Measurements from ENCODE around the gene KCTD11.
A peak's percentile ranks its signal among the peaks of the same experiment; 100 is the strongest.

KCTD11 gene

DNA sequence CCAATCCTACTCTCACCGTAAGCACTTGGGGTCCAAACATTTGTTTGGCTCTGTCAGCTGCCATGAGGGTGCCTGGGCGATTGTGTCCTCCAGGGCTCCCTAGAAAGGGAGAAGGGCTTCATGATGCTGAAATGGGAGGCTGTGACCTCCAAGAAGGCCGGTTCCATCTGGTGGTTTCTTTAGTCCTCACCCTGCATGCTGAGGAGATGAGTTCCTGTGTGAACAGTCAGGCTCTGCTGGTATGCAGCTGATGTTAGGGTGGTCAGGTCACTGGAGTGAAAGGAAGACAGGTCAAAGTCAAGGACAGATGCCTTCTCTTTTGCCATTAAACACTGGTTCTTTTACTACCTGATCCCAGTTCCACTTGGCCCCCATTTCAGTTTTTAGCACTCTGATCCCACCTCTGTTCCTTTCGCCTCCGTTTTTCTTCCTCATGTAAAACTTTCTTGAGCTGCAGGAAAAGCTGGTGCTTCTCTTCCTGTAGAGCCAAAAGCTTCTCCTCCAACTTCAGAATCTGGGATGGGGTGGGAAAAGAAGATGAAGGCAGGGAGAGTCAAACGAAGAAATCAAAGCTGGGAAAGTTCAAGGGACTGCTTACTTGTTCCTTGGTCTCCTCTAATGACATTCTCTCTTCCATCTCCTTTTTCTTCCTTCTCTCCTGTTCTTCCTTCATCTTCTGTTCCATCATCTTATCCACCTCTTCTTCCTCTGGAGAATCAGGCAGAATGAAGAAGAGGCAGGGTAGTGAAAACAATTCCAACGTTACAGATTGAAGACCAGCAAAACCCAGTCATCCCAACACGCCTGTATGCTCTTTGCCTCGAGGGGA lies 37.9 kb upstream of the KCTD11 start:
- H3K9me3 ChIP-seq (ENCODE audit: insufficient read depth, low read depth, low read length): no peaks in the 10 kb centered on the region
- H3K4me3 ChIP-seq (ENCODE audit: low read length): peak overlapping the region; percentile 82
- peaks cover 76% of the 10 kb centered on the region for H3K36me3 ChIP-seq (ENCODE audit: insufficient read depth, low read length)
- H3K9ac ChIP-seq (ENCODE audit: low read depth, low read length): peak overlapping the region; percentile 80
- peak overlapping the region; percentile 93; the same call in 1 of the 2 replicates for H3K27ac ChIP-seq (ENCODE audit: low read depth, low read length)
- no peaks in the 10 kb centered on the region for H3K27me3 ChIP-seq (ENCODE audit: insufficient read depth, low read length)
- WGBS: 54% methylated on average over 8 of the region's 9 CpGs
- H3K4me1 ChIP-seq (ENCODE audit: insufficient read depth, low read length): 0 out of 2 replicates have a peak, but pooled peaks cover 4% of the 10 kb centered on the region

DNA sequence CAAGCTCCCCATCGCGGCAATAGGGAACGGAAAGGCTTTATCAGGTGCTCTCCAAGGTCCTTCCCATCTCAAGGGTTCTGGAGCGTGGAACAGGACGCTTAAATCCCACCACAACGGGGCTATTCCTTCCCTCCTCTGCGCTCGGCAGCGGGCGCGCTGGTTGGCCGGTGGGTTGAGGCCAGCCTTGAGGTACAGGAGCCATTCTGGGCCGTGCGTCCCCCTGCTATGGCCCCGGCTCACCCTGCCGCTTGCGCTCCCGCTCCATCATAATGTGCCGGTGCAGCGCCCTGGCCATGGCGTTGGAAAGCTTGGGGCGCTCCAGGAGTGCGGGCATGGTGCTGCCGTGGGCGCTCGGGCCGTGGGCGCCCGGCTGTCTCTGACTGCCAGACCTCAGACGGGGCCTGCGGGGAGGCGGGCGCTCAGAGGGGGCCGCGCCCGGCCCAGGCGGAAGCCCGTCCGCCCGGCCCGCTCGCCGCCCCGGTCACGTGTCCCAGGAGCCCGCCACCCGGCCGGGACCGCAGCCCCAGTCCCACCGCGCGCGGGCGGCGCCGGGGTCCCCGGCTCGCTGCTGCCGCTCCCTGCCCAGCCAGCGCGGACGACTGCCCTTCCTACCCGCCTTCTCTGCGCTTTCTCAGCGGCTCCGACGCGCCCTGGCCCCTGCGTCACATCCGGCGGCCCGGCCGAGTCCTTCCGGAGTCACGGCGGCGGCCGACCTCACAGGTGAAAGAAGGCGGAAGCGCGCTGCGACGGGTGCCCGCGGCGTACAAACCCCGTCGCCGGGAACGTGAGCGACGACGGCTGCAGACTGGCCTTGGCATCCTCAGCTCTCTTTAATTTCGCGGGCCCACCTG lies 37.0 kb upstream of the KCTD11 start, which contains the start of gene GPS2:
Gene GPS2, minus strand, starts transcription at position 642 of the 851 bp plus-strand sequence. Its CDS starts 308 bp downstream, at position 334.
- no peaks in the 10 kb centered on the region for H3K9me3 ChIP-seq (ENCODE audit: insufficient read depth, low read depth, low read length)
- H3K4me3 ChIP-seq (ENCODE audit: low read length): peak within 1 kb of the TSS; percentile 82
- H3K27me3 ChIP-seq (ENCODE audit: insufficient read depth, low read length): no peaks in the 10 kb centered on the region
- WGBS: under 1% methylated on average over 95 of the region's 95 CpGs
- peak within 1 kb of the TSS; percentile 80 for H3K9ac ChIP-seq (ENCODE audit: low read depth, low read length)
- H3K27ac ChIP-seq (ENCODE audit: low read depth, low read length): peak within 1 kb of the TSS; percentile 93
- H3K36me3 ChIP-seq (ENCODE audit: insufficient read depth, low read length): peaks cover 69% of the 10 kb centered on the region
- H3K4me1 ChIP-seq (ENCODE audit: insufficient read depth, low read length): 0 out of 2 replicates have a peak, but pooled peaks cover 4% of the 10 kb centered on the region

DNA sequence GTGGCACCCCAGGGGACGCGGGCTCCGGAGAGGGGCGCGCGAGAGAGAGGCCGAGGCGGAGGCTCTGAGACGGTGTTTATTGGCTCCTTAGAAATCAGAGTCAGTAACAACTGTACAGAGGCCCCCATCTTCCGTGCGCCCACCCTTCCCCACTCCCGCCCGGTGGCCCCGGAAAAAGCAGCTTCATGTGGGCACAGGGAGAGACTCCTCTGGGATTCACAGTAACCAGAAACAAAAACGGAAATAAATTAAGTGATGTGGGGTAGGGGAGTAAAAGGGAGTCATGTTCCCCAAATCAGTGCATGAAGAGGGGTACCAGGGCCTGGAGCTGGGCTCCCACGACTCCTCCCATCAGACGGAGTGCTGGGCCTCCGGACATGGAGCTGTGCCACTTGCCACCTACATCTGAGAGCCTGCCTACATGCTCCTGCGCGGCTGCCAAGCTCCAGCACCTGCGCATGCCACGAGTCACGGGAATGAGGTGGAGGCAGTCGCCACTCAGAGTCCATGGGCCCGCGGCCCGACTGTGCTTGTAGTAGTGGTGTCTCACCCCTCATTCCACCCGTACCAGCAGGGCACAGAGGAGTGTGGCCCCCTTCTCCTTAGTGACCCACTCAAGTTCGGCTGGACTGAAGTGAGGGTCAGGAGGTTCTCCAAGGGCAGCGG lies 36.3 kb upstream of the KCTD11 start:
- H3K4me3 ChIP-seq (ENCODE audit: low read length): peak overlapping the region; percentile 82
- H3K27me3 ChIP-seq (ENCODE audit: insufficient read depth, low read length): no peaks in the 10 kb centered on the region
- peaks cover 69% of the 10 kb centered on the region for H3K36me3 ChIP-seq (ENCODE audit: insufficient read depth, low read length)
- H3K9ac ChIP-seq (ENCODE audit: low read depth, low read length): peak overlapping the region; percentile 80
- WGBS: 55% methylated on average over 30 of the region's 30 CpGs
- H3K27ac ChIP-seq (ENCODE audit: low read depth, low read length): peak overlapping the region; percentile 93
- 0 out of 2 replicates have a peak, but pooled peaks cover 4% of the 10 kb centered on the region for H3K4me1 ChIP-seq (ENCODE audit: insufficient read depth, low read length)
- H3K9me3 ChIP-seq (ENCODE audit: insufficient read depth, low read depth, low read length): no peaks in the 10 kb centered on the region

DNA sequence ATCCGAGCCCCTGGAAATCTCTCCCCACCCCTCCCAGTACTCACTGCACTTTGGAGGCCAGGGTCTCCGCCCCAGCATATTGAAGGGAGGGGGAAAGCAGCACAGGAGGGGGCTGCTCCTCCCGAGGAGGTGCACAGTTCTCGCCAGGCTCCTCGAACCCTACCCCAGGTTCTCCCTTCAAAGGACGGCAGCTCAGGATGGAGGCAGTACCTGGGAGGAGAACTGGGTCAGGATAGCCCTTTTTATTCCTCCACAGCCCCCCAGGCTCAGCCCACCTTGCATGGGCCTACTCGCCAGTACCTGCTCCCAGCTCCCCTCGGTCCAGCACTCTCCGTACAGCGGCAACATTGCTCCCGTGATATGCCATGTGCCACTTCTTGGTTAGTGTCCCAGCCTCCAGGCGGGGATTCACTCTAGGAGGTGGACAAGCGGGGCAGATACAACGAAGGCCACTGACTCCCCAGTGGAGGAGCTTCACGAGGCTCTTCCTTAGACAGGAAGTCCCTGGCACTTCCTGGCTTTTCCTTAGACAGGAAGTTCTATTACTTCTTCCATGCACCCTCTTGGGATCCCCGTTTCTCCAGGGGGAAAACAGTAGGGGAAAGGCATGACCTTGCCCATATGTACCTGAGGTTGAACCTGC lies 34.7 kb upstream of the KCTD11 start:
- Histone ChIP-seq H3K4me1 (ENCODE audit: insufficient read depth, low read length) (0 out of 2 replicates have a peak, but pooled peaks cover 4% of the 10 kb centered on the region), H3K9ac (ENCODE audit: low read depth, low read length) (no peak overlapping the region), H3K4me3 (ENCODE audit: low read length) (no peak overlapping the region), H3K9me3 (ENCODE audit: insufficient read depth, low read depth, low read length) (no peaks in the 10 kb centered on the region), H3K27me3 (ENCODE audit: insufficient read depth, low read length) (no peaks in the 10 kb centered on the region), H3K36me3 (ENCODE audit: insufficient read depth, low read length) (peaks cover 72% of the 10 kb centered on the region), H3K27ac (ENCODE audit: low read depth, low read length) (no peak overlapping the region)
- WGBS: 93% methylated on average over 14 of the region's 16 CpGs

DNA sequence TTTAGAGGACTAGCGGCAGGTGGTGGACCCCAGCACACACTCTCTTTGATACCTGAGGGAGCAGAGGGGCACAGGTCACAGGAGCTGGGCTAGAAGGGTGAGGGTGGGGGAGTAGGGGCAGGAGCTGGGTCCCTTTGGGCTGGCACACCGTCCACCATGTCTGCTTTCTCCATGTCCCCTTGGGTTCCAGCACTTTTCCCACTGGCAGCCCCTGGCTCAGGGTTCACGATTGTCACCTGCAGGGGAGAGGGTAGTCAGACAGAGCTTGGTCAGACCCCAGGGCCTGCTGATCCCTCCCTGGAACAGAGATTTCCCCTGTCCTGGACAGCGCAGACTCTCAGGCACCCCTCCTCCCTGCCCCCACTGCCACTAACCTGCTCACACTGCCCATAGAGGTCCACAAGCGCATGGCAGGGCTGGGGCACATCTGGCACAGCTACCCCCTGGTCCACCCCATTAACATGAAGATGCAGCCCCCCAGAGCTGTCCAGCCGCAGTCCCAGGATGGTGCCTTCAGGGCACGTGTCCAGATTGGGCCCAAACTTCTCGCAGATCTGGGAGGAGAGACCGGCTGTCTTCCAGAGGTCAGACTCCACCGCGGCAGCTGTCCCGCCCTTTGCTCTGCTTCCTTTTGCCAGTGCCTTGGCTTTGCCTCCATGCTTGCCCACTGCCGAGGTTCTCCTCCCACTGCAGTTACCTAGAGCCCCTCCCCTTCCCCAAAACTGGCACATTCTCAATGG lies 33.7 kb upstream of the KCTD11 start:
- Histone ChIP-seq H3K9me3 (ENCODE audit: insufficient read depth, low read depth, low read length) (no peaks in the 10 kb centered on the region), H3K36me3 (ENCODE audit: insufficient read depth, low read length) (peaks cover 72% of the 10 kb centered on the region), H3K27ac (ENCODE audit: low read depth, low read length) (no peak overlapping the region), H3K27me3 (ENCODE audit: insufficient read depth, low read length) (no peaks in the 10 kb centered on the region), H3K9ac (ENCODE audit: low read depth, low read length) (no peak overlapping the region), H3K4me3 (ENCODE audit: low read length) (no peak overlapping the region), H3K4me1 (ENCODE audit: insufficient read depth, low read length) (0 out of 2 replicates have a peak, but pooled peaks cover 4% of the 10 kb centered on the region)
- WGBS: 96% methylated on average over 13 of the region's 13 CpGs

DNA sequence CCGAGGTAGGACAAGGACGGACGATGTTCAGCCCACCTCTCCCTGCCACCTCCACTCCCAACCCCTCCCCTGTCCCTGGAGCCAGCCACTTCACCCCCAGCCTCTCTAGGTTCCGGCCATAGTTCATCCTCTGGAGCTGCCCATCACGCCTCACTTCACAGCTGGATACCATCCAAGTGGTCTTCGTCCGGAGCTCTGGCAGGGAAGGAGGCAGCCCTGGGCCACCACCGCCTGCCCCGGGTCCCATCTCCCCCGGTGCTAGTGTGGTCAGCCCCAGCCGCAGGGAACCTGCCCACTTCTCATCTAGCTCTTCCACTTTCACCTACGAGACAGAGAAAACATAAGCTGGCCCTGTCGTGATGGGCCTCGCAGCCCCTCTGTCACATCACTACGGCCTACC lies 30.5 kb upstream of the KCTD11 start:
- Histone ChIP-seq H3K9ac (ENCODE audit: low read depth, low read length) (no peak overlapping the region), H3K27ac (ENCODE audit: low read depth, low read length) (no peak overlapping the region), H3K4me1 (ENCODE audit: insufficient read depth, low read length) (no peaks in the 10 kb centered on the region), H3K9me3 (ENCODE audit: insufficient read depth, low read depth, low read length) (no peaks in the 10 kb centered on the region), H3K27me3 (ENCODE audit: insufficient read depth, low read length) (no peaks in the 10 kb centered on the region), H3K4me3 (ENCODE audit: low read length) (no peak overlapping the region), H3K36me3 (ENCODE audit: insufficient read depth, low read length) (peaks cover 86% of the 10 kb centered on the region)
- 93% methylated on average over 15 of the region's 15 CpGs for WGBS

DNA sequence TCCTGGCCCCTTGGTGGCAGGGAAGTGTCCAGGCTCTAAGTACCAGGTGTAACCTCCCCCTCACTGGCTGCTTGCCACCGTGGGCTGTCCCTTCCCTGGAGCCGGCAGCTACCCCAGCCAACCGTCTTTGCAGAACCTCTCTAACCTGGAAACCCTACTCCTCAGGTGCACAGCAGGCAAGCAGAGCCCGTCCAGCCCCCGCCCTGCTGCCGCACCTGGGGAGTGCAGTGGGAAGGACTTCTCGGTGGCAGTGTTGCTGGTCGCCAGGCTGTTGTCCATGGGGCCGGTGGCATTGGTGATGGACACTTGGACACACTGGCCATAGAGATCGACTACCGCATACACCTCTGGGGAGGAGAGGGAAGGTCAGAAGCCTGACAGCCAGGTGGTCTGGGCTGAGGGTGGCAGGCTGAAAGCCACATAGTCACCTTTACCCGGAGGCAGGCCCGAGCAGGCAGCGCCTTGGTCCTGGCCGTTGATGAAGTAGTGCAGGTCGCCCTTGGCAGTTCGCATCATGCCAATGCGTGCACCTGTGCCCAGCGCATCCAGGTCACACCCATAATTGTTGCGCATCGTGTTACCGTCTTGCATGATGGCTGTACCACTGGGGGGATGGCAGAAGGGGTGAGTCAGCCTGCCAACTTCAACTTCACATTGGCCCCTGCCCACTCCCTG lies 29.3 kb upstream of the KCTD11 start:
- Histone ChIP-seq H3K4me3 (ENCODE audit: low read length) (no peak overlapping the region), H3K9me3 (ENCODE audit: insufficient read depth, low read depth, low read length) (no peaks in the 10 kb centered on the region), H3K4me1 (ENCODE audit: insufficient read depth, low read length) (no peaks in the 10 kb centered on the region), H3K27ac (ENCODE audit: low read depth, low read length) (no peak overlapping the region), H3K36me3 (ENCODE audit: insufficient read depth, low read length) (peaks cover 83% of the 10 kb centered on the region), H3K9ac (ENCODE audit: low read depth, low read length) (no peak overlapping the region), H3K27me3 (ENCODE audit: insufficient read depth, low read length) (no peaks in the 10 kb centered on the region)
- 96% methylated on average over 22 of the region's 22 CpGs for WGBS

DNA sequence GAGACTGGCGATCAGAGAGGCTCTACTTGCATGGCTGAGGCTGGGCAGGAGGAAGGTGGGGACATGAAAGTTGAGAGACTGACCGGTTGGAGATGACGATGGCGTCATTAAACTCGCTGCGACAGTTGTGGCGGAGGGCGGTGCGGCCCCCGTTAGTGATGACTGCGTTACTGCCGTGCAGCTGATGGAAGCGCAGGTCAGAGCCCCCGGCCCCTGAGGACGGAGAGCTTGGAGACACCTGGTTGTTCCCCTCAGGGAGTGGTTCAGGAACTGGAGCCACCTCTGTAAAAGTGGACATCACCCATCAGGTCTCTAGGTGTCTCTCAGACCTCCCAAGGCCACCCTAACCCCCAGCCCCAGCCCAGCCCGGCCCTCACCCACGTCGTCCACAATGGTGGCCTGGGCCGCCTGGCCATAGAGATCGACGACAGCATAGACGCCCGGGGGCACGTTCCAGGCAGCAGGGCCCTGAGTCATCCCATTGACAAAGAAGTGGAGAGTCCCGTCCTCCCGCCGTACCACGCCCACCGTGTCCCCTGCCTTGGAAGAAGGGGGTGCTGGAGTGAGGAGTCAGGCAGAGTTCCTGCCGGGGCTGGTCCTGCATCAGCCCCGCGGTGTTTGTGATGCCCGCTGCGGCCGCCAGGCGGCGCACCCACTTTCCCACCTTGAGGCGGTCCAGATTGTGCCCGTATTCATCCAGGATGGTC lies 28.1 kb upstream of the KCTD11 start:
- WGBS: 70% methylated on average over 39 of the region's 39 CpGs
- Histone ChIP-seq H3K36me3 (ENCODE audit: insufficient read depth, low read length) (peaks cover 71% of the 10 kb centered on the region), H3K4me1 (ENCODE audit: insufficient read depth, low read length) (no peaks in the 10 kb centered on the region), H3K4me3 (ENCODE audit: low read length) (no peak overlapping the region), H3K9ac (ENCODE audit: low read depth, low read length) (no peak overlapping the region), H3K9me3 (ENCODE audit: insufficient read depth, low read depth, low read length) (no peaks in the 10 kb centered on the region), H3K27ac (ENCODE audit: low read depth, low read length) (no peak overlapping the region), H3K27me3 (ENCODE audit: insufficient read depth, low read length) (no peaks in the 10 kb centered on the region)

DNA sequence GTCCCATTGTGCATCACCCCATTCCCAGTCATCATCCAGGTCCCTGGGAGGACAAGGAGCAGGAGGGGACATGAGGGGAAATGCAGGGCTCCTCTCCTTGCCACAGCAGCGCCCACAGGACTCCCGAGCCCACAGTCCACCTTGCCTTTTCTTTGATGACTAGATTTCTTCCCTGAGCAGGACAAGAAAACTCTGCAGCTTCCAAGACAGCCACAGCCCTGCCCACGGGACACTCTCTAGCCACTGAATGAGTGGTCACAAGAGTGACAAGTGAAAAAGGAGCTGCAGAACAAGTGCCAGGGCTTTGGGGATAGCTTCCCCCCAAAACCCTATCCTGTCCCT lies 27.6 kb upstream of the KCTD11 start:
- H3K9me3 ChIP-seq (ENCODE audit: insufficient read depth, low read depth, low read length): no peaks in the 10 kb centered on the region
- H3K27ac ChIP-seq (ENCODE audit: low read depth, low read length): no peak overlapping the region
- H3K36me3 ChIP-seq (ENCODE audit: insufficient read depth, low read length): peaks cover 68% of the 10 kb centered on the region
- no peak overlapping the region for H3K4me3 ChIP-seq (ENCODE audit: low read length)
- WGBS: 96% methylated on average over 3 of the region's 3 CpGs
- no peaks in the 10 kb centered on the region for H3K27me3 ChIP-seq (ENCODE audit: insufficient read depth, low read length)
- H3K4me1 ChIP-seq (ENCODE audit: insufficient read depth, low read length): no peaks in the 10 kb centered on the region
- H3K9ac ChIP-seq (ENCODE audit: low read depth, low read length): no peak overlapping the region

Data from HUES64 (cell line).